ENCODE data around the gene STYXL1. TPM values are rescaled to one million over a fixed set of nuclear protein-coding genes. Genes with fewer than 3 reads are reported as not detected.
"Not testable (repeated sequence)": the region's sequence is repeated elsewhere in the genome, so short reads cannot be mapped to it uniquely, and the experiment has no call there.

STYXL1 gene
- total RNA-seq, 1 experiment from 2014 or later: 137 TPM

- no peak for DNase-seq (ENCODE audit: low spot score)
Measured at GRCh38 chr7:76065016-76065612, 17.3 kb upstream of the STYXL1 start.

DNA sequence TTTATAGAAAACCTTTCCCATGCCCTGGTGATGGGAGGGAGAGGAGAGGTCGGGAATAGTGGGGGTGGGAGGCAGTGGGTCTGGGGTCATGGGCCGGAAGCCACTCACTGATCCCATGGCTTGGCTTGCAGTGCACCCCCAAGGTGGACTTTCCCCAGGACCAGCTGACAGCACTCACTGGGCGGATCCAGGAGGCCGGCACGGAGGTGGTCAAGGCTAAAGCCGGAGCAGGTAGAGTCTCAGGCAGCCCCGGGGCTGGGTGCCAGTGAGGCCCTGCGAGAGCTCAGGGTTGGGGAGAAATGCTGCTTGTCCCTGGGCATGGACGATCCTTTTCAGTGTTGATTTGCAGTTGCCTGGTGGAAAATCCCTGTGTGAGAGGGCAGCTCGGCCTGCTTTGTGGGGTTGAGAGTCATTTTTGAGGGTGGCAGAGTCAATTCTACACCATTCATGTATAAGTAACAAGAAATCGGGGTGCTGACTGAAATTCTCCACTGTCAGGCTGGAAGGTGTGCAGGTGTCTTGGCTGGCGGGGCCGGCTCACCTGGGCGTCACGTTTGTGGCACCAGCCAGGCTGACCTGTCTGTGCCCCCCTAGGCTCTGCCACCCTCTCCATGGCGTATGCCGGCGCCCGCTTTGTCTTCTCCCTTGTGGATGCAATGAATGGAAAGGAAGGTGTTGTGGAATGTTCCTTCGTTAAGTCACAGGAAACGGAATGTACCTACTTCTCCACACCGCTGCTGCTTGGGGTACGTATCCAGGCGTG lies 16.6 kb upstream of the STYXL1 start:
- no peak for DNase-seq (ENCODE audit: low spot score)

GRCh38 chr7:76063525-76063924 lies 15.7 kb upstream of the STYXL1 start:
- no peak for DNase-seq (ENCODE audit: low spot score)

GRCh38 chr7:76063114-76063513 lies 15.3 kb upstream of the STYXL1 start:
- no peak for DNase-seq (ENCODE audit: low spot score)

DNA sequence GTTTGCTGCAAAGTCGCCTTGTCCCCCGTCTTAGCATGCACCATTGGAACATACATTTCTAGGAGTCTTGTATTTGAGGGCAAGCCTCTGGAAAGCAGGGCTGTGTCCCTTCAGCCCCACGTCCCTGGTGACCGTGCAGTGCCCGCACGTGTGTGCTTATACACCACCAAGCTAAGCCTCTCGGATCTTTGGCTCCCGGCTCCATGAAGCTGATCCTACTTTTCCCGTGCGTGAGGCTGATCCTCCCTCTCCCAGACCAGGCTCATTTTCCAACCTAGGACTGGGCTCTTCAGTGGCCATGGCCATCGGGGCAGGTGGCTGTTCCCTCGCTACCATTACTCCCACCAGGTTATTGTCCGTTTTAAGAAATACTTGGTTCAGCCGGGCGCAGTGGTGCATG lies 14.5 kb upstream of the STYXL1 start:
- no peak for DNase-seq (ENCODE audit: low spot score)

DNA sequence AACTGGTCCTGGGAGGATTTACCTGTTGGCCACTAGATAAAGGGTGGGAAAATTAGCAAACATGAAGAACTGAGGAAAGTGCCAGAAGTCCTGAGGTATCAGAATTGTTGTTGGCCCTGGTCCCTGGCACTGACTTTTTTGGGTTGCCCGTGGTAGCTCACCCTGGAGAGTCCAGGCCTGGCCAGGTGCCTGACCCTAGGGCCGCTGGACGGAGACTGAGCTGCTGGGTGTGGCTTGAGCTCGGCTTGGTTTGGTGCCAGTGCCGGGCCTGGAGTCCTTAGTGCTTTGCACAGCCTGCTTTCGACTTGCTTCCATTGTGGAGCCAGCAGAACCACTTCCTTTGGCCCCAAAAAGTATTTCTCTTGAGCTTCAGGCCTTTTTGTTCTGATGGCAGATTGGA lies 13.0 kb upstream of the STYXL1 start:
- no peak for DNase-seq (ENCODE audit: low spot score)

DNA sequence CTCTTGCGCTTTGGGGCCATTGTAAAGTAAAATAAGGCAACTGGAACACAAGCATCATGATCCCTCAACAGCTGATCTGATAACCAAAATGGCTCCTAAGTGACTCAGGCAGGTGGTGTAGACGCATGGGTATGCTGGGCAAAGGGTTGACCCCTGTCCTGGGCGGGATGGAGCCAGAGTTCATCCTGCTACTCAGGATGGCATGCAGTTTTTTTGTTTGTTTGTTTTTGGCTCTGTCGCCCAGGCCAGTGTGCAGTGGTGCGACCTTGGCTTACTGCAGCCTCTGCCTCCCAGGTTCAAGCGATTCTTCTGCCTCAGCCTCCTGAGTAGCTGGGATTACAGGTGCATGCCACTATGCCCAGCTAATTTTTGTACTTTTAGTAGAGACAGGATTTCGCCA lies 10.9 kb upstream of the STYXL1 start:
- DNase-seq (ENCODE audit: low spot score): not testable (repeated sequence)

DNA sequence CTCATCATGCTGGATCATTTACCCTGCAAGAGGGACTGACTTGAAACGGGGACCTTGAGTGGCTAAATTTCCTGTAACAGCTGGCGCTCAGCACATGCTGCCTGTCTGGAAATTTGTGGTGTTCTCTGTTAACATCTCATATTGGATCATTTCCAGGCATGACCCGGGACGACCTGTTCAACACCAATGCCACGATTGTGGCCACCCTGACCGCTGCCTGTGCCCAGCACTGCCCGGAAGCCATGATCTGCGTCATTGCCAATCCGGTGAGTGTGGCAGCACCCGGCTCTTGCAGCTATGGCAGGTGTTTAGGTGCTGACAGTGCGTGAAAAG lies 10.0 kb upstream of the STYXL1 start:
- DNase-seq (ENCODE audit: low spot score): no peak

DNA sequence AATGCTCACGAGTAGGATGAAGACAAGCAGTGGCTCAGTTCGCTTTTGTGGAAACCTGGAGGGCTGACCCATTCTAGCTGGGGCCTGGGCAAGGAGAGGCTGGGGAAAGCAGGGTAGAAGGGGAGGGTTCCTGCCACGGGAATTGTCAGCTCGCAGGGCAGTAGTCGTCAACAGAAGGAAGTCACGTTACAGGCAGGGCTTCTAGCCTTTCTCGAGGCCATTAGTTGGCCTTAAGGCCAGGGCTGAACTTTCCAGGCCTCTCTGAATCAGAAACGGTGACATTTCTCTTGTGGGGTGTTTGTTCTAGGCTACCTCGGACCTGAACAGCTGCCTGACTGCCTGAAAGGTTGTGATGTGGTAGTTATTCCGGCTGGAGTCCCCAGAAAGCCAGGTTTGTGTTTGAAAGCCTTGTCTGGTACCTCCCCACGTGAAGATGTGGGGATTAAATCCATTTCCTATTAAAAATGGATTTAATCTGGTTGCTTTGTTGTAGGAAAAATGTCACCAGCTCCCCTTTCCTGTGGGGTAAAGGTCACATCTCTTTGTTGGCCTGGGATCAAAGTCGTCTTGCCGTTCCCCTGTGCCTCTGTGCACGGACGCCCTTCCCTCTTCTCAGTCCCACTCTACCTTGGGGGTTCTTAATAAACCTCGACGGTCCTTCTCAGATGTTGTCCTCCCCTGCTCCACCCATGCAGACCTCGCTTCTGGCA lies 9.5 kb upstream of the STYXL1 start:
- DNase-seq (ENCODE audit: low spot score): no peak

GRCh38 chr7:76056241-76056640 lies 8.4 kb upstream of the STYXL1 start:
- no peak for DNase-seq (ENCODE audit: low spot score)

GRCh38 chr7:76054123-76055120 lies 6.6 kb upstream of the STYXL1 start:
- DNase-seq (ENCODE audit: low spot score): no peak

GRCh38 chr7:76053461-76053860 lies 5.7 kb upstream of the STYXL1 start:
- no peak for DNase-seq (ENCODE audit: low spot score)

- not testable (repeated sequence) for DNase-seq (ENCODE audit: low spot score)
Measured at GRCh38 chr7:76052681-76053080, 4.9 kb upstream of the STYXL1 start.

- DNase-seq (ENCODE audit: low spot score): no peak
Measured at GRCh38 chr7:76051840-76052239, 4.0 kb upstream of the STYXL1 start.

GRCh38 chr7:76050545-76050944 lies 2.7 kb upstream of the STYXL1 start:
- no peak for DNase-seq (ENCODE audit: low spot score)

- DNase-seq (ENCODE audit: low spot score): no peak
Measured at GRCh38 chr7:76049295-76049694, 1.5 kb upstream of the STYXL1 start.

DNA sequence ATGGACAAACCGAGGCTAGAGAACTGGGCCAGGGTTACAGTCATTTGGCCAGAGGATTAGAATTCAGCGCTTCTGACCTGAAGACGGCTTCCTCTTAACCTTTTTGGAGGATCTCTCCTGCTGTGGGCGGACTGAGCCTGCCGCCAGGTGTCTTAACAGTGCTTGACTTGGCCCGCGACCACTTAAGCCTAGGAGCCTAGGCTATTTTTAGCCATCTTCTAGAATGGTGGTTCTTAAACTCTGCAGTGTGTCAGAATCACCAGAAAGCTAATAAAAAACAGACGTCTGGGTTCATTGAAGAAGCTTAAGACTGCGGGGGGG lies 828 bp upstream of the STYXL1 start:
- DNase-seq (ENCODE audit: low spot score): no peak

DNA sequence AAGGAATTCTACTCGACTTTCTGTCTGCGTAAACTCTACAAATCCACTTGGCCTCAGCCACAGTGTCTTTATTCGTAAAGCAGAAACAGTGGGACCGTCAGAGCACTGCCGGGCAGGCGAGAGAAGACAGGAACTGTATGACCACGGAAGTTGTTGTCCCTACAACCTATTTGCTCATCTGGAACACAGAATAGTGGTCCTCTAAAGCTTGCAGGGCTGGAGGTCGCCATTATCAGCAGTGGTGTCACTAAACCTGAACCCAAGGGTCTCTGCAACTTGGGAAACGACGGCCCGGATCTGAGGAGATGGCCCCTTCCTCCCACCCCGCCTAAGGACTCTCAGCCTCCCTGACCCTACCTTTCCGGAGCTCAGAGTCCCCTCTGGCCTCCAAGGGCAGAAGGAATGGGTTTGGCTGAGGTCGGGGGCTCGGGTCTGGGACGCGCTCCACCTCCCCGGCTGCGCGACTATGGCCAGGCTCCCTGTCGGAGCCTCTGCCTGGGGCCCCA lies 442 bp downstream of the STYXL1 start:
- DNase-seq (ENCODE audit: low spot score): no peak

DNA sequence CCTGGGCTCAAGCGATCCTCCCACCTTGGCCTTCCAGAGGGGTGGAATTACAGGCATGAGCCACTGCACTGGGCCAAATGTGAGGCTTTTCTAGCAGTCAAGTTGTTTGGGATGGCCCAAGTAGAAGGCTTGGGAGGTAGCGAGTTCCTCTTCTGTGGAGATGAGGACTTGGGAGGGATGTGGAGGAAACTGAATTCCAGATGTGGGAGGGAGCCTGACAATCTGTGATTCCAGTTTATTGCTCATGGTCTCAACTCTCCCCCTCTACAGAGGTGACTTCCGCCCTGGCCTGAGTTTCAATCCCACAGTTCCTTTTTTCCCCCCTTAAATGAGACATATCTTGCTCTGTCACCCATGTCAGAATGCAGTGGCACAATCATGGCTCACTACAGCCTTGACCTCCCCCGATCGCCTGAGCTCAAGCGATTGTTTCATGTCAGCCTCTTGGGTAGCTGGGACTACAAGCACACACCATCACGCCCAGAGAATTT lies 3.4 kb downstream of the STYXL1 start:
- no peak for DNase-seq (ENCODE audit: low spot score)

DNA sequence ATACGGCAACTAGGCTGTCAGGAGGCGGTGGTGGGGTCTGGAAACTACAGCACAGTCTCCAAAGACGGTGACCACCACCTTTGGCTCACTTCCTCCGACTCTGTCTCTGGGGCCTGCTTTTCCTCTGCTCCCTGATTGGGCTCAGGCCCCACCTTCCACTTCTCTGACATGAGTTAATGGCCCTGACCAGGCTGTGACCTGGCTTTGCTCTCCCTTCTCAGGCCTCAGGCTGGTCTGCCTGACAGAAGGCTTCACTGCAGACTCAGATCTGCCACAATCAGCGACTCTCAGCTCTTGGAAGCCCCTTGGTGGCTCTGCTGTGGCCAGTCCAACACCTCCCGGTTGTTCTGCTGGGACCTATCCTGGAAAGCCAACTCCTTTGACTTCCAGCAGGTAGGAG lies 7.7 kb downstream of the STYXL1 start:
- DNase-seq (ENCODE audit: low spot score): no peak

DNA sequence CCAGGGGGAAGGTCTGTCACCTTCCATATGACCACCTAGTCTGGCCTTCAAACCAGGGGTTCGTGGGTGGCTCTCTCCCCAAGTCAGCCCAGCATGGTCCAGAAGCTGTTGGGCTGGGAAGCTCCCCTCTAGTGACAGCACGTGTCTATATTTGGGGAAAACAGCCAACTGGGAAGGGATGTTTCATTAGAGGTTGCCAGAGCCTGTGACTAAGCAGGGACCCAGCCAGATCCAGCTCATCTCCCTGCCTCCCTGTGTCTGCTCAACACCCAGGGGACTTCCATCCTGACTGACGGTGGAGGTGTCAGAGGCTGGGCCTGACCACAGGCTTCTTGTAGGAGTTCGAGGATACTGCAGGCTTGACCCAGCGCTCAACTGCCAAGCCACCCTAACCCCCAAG lies 10.5 kb downstream of the STYXL1 start:
- DNase-seq (ENCODE audit: low spot score): no peak

DNA sequence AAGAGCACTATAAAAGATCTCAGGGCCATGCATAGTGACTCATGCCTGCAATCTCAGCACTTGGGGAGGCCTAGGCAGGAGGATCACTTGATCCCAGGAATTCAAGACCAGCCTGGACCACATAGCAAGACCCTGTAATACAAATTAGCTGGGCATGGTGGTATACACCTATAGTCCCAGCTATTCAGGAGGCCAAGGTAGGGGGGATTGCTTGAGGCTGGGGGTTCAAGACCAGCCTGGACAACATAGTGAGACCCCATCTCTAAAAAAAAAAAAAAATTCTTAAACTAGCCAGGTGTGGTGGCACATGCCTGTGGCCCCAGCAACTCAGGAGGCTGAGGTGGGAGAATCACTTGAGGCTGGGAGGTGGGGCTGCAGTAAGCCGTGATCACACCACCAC lies 15.8 kb downstream of the STYXL1 start:
- DNase-seq (ENCODE audit: low spot score): no peak
